Gastroesophageal sphincter (tissue), 4 donors: Measurements from ENCODE around the gene LY9. TPM values are rescaled to one million over a fixed set of nuclear protein-coding genes. Genes with fewer than 3 reads are reported as not detected.
"Not testable (repeated sequence)": the region's sequence is repeated elsewhere in the genome, so short reads cannot be mapped to it uniquely, and the experiment has no call there.

Experiments
- ATAC-seq: fragments of 150-250 bp; one replicate; pipeline ENCODE4 v1.9.1; 2016; ENCODE audit warnings: mild to moderate bottlenecking, moderate library complexity
- H3K27ac ChIP-seq, 4 donors: fragments of 200-600 bp; sonication (generic) in 3 of 4; 1 replicate in 3 of 4; 2 replicates in 1 of 4; pipeline ENCODE4 v1.5.1; 2016 to 2019
- H3K27me3 ChIP-seq: fragments of 200-600 bp; sonication (generic); one replicate; pipeline ENCODE4 v1.5.1; 2019
- H3K36me3 ChIP-seq, 2 donors: fragments of 200-600 bp; sonication (generic); one replicate each; pipeline ENCODE4 v1.5.1; 2019; ENCODE audit warnings: control low read depth in 1 of 2
- H3K4me1 ChIP-seq, 3 donors: fragments of 200-600 bp; sonication (generic); 1 replicate in 2 of 3; 2 replicates in 1 of 3; pipeline ENCODE4 v1.5.1; 2016 to 2019; ENCODE audit warnings: control low read depth in 2 of 3
- H3K4me3 ChIP-seq, 2 donors: fragments of 200-600 bp; sonication (generic); one replicate each; pipeline ENCODE4 v1.5.1; 2019; ENCODE audit warnings: mild to moderate bottlenecking in 1 of 2, moderate library complexity in 1 of 2
- H3K9me3 ChIP-seq, 3 donors: fragments of 200-600 bp; sonication (generic); one replicate each; pipeline ENCODE4 v1.5.1; 2017 to 2019; ENCODE audit warnings: control low read depth in 2 of 3
- EP300 ChIP-seq: sonication (generic); formaldehyde crosslinking; IDR thresholded peaks from one replicate; pipeline ENCODE4 v1.6.1; 2017; ENCODE audit warnings: antibody characterized with exemption, mild to moderate bottlenecking
- POLR2A ChIP-seq, 2 donors: fragments of 450-650 bp; IDR thresholded peaks; one replicate each; pipeline ENCODE4 v1.6.1; 2017; ENCODE audit warnings: antibody characterized with exemption in 2 of 2, mild to moderate bottlenecking in 2 of 2, moderate library complexity in 1 of 2
- POLR2AphosphoS5 ChIP-seq: sonication (generic); formaldehyde crosslinking; IDR thresholded peaks from one replicate; pipeline ENCODE4 v1.6.1; 2017; ENCODE audit warnings: antibody characterized with exemption
- WGBS, 2 donors: methylation state at CpG; one replicate each; pipeline ENCODE4 v1.1.5; 2018; ENCODE audit warnings: low coverage in 1 of 2; 5-methylcytosine and 5-hydroxymethylcytosine counted together
- total RNA-seq, 4 donors: library from RNA; depleted of rRNA; stranded (reverse); fragments of >200 nt; gene quantifications; one replicate each; pipeline ENCODE4 v1.1.0, GENCODE V29; 2016
- TF ChIP-seq, protein P1 (sequence below), 4 experiments: fragments of 200-600 bp in 2 of 4; fragments of 450-650 bp in 2 of 4; sonication (generic) in 1 of 4; IDR thresholded peaks; one replicate each; pipeline ENCODE4 v1.5.1; 2017 to 2019; ENCODE audit warnings: antibody characterized with exemption in 4 of 4, mild to moderate bottlenecking in 2 of 4, moderate library complexity in 2 of 4

Gene LY9
- total RNA-seq, 4 donors from 2014 or later, result 0.27 to 2.4 (median 0.62) TPM; not detected in 1

- Histone ChIP-seq H3K9me3 (no peaks in the 10 kb centered on the region), H3K4me1 (no peaks in the 10 kb centered on the region), H3K27me3 (peaks cover 4% of the 10 kb centered on the region), H3K36me3 (no peaks in the 10 kb centered on the region), H3K4me3 (no peak overlapping the region), H3K27ac (no peak overlapping the region)
- WGBS, 2 donors, result 68 to 80% methylated on average over 1 to 2 of the region's 3 CpGs
- TF ChIP-seq POLR2A (IDR thresholded peaks at IDR 0.05) (no peak), POLR2AphosphoS5 (no peak), EP300 (no peak)
- TF ChIP-seq, protein P1, sequence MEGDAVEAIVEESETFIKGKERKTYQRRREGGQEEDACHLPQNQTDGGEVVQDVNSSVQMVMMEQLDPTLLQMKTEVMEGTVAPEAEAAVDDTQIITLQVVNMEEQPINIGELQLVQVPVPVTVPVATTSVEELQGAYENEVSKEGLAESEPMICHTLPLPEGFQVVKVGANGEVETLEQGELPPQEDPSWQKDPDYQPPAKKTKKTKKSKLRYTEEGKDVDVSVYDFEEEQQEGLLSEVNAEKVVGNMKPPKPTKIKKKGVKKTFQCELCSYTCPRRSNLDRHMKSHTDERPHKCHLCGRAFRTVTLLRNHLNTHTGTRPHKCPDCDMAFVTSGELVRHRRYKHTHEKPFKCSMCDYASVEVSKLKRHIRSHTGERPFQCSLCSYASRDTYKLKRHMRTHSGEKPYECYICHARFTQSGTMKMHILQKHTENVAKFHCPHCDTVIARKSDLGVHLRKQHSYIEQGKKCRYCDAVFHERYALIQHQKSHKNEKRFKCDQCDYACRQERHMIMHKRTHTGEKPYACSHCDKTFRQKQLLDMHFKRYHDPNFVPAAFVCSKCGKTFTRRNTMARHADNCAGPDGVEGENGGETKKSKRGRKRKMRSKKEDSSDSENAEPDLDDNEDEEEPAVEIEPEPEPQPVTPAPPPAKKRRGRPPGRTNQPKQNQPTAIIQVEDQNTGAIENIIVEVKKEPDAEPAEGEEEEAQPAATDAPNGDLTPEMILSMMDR (IDR thresholded peaks at IDR 0.05), result no peak
- no peak for ATAC-seq
These were observed 72.2 kb downstream of the LY9 start for GRCh38 chr1:160868141-160868540.

DNA sequence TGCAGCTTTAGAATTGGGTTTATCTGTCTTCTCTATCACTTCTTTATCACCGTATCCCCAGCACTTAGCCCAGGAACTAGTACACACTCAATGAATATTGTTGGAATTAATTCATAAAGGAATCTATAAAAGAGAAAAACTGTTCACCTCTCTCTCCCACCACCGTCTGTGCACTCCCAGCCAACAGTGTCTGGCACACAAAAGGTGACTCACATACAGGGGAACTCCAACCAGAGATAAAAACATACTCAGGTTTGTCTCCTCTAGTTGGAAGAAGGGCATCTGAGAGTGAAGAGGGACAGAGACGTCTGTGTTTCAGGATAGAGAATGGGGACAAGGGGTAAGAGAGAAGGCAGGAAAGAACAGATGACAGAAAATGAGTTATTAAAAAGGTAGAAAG lies 79.0 kb downstream of the LY9 start:
- WGBS, 2 donors, result 45 to 66% methylated on average over 1 to 3 of the region's 3 CpGs
- no peak overlapping the region for H3K4me3 ChIP-seq
- H3K36me3 ChIP-seq, result no peaks in the 10 kb centered on the region
- TF ChIP-seq EP300, result no peak
- TF ChIP-seq, protein P1 (IDR thresholded peaks at IDR 0.05), result no peak
- TF ChIP-seq POLR2AphosphoS5, result no peak
- TF ChIP-seq POLR2A (IDR thresholded peaks at IDR 0.05), result no peak
- H3K27ac ChIP-seq, result no peak overlapping the region
- H3K27me3 ChIP-seq, result peaks cover 4% of the 10 kb centered on the region
- no peaks in the 10 kb centered on the region for H3K4me1 ChIP-seq
- ATAC-seq, result no peak
- H3K9me3 ChIP-seq, result no peaks in the 10 kb centered on the region

GRCh38 chr1:160875591-160875990 lies 79.6 kb downstream of the LY9 start:
- H3K4me3 ChIP-seq, H3K27ac ChIP-seq, ATAC-seq, H3K36me3 ChIP-seq, H3K27me3 ChIP-seq, H3K4me1 ChIP-seq, H3K9me3 ChIP-seq: not testable (repeated sequence)
- WGBS, 2 donors, result 62 to 68% methylated on average over 3 to 4 of the region's 4 CpGs

DNA sequence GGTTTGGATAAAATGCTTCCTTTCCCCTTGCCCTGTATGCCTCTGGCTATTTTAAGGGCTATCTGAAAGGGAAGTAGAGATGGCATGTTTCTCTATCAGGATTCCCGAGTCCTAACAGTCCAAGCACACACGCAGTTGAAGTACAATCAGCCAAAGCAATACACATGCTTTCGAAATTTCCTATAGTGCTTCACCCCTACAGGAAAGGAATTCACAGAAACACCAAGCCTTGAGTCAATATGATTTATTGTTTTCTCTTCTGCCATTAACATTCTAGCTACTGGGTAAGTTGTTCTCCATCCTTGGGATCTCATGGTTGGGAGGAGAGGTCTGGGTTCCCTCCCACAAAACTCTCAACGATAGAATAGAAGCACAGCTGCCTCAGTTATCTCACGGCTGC lies 80.3 kb downstream of the LY9 start:
- Histone ChIP-seq H3K36me3 (no peaks in the 10 kb centered on the region), H3K4me3 (no peak overlapping the region), H3K27ac (no peak overlapping the region), H3K9me3 (no peaks in the 10 kb centered on the region), H3K4me1 (no peaks in the 10 kb centered on the region), H3K27me3 (peaks cover 4% of the 10 kb centered on the region)
- TF ChIP-seq, protein P1 (IDR thresholded peaks at IDR 0.05), result no peak
- ATAC-seq, result no peak
- WGBS, 2 donors, result 70% methylated on average over 4 of the region's 5 CpGs; no CpG with 5 or more reads in 1 of the 2 donors

DNA sequence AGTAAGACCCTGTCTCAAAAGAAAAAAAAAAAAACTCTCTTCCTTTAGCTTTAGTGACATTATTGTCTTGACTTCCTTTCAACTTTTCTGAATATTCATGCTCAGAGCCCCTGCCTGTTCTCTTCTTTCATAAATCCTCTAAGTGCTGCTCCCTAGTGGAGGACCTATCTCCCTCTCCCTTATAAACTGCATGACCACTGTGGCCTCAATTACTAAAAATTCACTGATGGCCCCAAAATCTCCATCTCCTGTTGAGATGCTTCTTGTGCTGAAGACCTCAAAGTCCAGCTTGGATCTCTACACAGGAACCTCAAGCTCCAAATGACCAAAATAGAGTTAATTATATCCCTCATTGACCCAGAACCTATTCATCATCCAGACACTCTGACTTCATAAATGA lies 81.2 kb downstream of the LY9 start:
- TF ChIP-seq POLR2AphosphoS5 (no peak), POLR2A (IDR thresholded peaks at IDR 0.05) (no peak), EP300 (no peak)
- TF ChIP-seq, protein P1 (IDR thresholded peaks at IDR 0.05), result no peak
- H3K27ac ChIP-seq, result no peak overlapping the region
- H3K9me3 ChIP-seq, result no peaks in the 10 kb centered on the region
- no peaks in the 10 kb centered on the region for H3K36me3 ChIP-seq
- peaks cover 3% of the 10 kb centered on the region for H3K27me3 ChIP-seq
- no peaks in the 10 kb centered on the region for H3K4me1 ChIP-seq
- H3K4me3 ChIP-seq, result no peak overlapping the region
- no peak for ATAC-seq

Other genes with a start within 250 kb of the LY9 start
- 1 to 10 TPM; 3.0 to 6.7 (median 4.3) TPM for gene CD84, start 216.7 kb upstream of the LY9 start, total RNA-seq
- 1 to 10 TPM in 2 of 4 donors, under 1 TPM in 1, not detected in 1; 0.12 to 2.8 (median 1.2) TPM for gene SLAMF1, start 149.1 kb upstream of the LY9 start, total RNA-seq
- gene CD48, start 84.4 kb upstream of the LY9 start, total RNA-seq, result 1 to 10 TPM in 3 of 4 donors, not detected in 1; 2.2 to 8.5 (median 4.5) TPM
- 1 to 10 TPM in 1 of 4 donors, under 1 TPM in 2, not detected in 1; 0.62 to 3.5 (median 0.67) TPM for gene SLAMF7, start 56.9 kb upstream of the LY9 start, total RNA-seq
- under 1 TPM in 3 of 4 donors, not detected in 1; 0.15 to 0.47 (median 0.27) TPM for gene CD244, start 66.7 kb downstream of the LY9 start, total RNA-seq
- 1 to 10 TPM in 1 of 4 donors, under 1 TPM in 1, not detected in 2; 0.46 to 1.9 TPM for gene ITLN1, start 89.0 kb downstream of the LY9 start, total RNA-seq
- not detected for gene ITLN2, start 158.6 kb downstream of the LY9 start, total RNA-seq
- 10 to 100 TPM in 1 of 4 donors, 1 to 10 TPM in 3; 4.5 to 28.2 (median 9.9) TPM for gene F11R, start 225.0 kb downstream of the LY9 start, total RNA-seq
- 10 to 100 TPM; 18.1 to 52.1 (median 29.4) TPM for gene TSTD1, start 242.8 kb downstream of the LY9 start, total RNA-seq
- gene USF1, start 249.8 kb downstream of the LY9 start, total RNA-seq, result 10 to 100 TPM; 50.9 to 79.4 (median 60.5) TPM